Measurements from ENCODE around the gene DEDD. TPM values are rescaled to one million over a fixed set of nuclear protein-coding genes. Genes with fewer than 3 reads are reported as not detected.

Gene DEDD
- total and polyA plus RNA-seq, 2 experiments from 2014 or later = 22.8 to 35.3 TPM

DNA sequence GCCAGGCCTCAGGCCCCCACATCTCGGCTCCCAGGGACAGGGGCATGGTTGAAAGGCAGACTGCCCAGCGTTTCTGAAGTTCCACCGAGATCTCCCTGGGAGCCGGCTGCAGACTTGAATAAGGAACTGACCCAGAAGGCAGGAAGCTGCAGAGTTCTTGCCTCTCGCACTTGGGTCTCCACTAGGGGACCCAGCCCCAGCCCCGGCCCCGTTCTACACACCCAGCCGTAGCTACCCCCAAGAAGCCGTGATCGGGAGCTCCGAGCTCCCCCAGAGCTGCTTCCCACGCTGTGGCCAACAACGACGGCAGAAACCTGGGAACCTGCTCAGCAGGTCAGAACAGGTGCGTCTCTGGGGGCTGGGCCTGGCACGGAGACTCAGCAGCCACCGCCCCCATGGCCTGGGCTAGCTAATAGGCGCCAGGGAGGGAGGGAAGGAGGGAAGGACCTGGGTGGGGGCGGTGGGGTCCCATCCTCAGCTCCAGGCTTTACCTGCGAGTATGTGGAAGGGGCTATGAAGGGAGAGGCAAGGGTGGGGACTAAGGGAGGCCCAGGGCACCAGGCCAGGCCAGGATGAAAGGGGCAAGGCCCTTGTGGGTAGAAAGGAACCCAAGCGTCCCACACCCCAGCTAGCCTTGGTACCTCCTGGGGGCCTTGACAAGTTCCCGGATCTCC lies 43.1 kb downstream of the DEDD start, which contains the start of gene NECTIN4:
NECTIN4 (minus strand) TSS at position 308 of the 674 bp plus-strand sequence; CDS start at position 46, 262 bp downstream.
- peak within 1 kb of the TSS; percentile 55; the same call in 1 of the 2 replicates for H3K4me2 ChIP-seq
- Mint-ChIP-seq H3K9me3 (no peaks in the 10 kb centered on the region; the same call in 2 of the 3 replicates), H3K4me3 (no peak within 1 kb of the TSS), H3K36me3 (ENCODE audit: low read depth) (no peaks in the 10 kb centered on the region), H3K27me3 (ENCODE audit: insufficient read depth, low read depth, poor library complexity) (peaks cover 13% of the 10 kb centered on the region), H3K4me1 (peaks cover 20% of the 10 kb centered on the region), H3K27ac (no peak within 1 kb of the TSS)
- H3K79me2 ChIP-seq (replicated peaks; ENCODE audit: insufficient read depth) = no peaks in the 10 kb centered on the region
- no peaks in the 10 kb centered on the region for H3K27me3 ChIP-seq (ENCODE audit: insufficient read depth)
- no peak within 1 kb of the TSS for H3K27ac ChIP-seq (ENCODE audit: low read depth)
- no peak within 1 kb of the TSS for H3K4me3 ChIP-seq
- DNase-seq (ENCODE audit: low spot score) = peak; percentile 69
- peak within 1 kb of the TSS; percentile 72; the same call in 1 of the 2 replicates for H2AFZ ChIP-seq
- H3K36me3 ChIP-seq (ENCODE audit: insufficient read depth) = no peaks in the 10 kb centered on the region
- peaks cover 7% of the 10 kb centered on the region for H3K4me1 ChIP-seq (ENCODE audit: insufficient read depth)
- H3K9me2 ChIP-seq (ENCODE audit: insufficient read depth) = peaks cover 5% of the 10 kb centered on the region; the same call in 1 of the 2 replicates
- H3F3A ChIP-seq (replicated peaks; ENCODE audit: low read depth) = no peaks in the 10 kb centered on the region
- no peaks in the 10 kb centered on the region for H4K20me1 ChIP-seq (replicated peaks; ENCODE audit: insufficient read depth)
- ATAC-seq = peak; percentile 86
- TF ChIP-seq EZH2 (IDR thresholded peaks at IDR 0.05; ENCODE audit: low read depth, unreplicated experiment) (no peak), NANOG (IDR thresholded peaks at IDR 0.05; ENCODE audit: borderline replicate concordance) (no peak), EZH2phosphoT487 (IDR thresholded peaks at IDR 0.05; ENCODE audit: unreplicated experiment) (no peak), JUNB (IDR thresholded peaks at IDR 0.05; ENCODE audit: unreplicated experiment) (no peak), ZNF114 (CRISPR knock-in tag; IDR thresholded peaks at IDR 0.05) (no peak)
- TF ChIP-seq, protein P1, sequence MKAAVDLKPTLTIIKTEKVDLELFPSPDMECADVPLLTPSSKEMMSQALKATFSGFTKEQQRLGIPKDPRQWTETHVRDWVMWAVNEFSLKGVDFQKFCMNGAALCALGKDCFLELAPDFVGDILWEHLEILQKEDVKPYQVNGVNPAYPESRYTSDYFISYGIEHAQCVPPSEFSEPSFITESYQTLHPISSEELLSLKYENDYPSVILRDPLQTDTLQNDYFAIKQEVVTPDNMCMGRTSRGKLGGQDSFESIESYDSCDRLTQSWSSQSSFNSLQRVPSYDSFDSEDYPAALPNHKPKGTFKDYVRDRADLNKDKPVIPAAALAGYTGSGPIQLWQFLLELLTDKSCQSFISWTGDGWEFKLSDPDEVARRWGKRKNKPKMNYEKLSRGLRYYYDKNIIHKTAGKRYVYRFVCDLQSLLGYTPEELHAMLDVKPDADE (IDR thresholded peaks at IDR 0.05) = no peak
- TF ChIP-seq, protein P2, sequence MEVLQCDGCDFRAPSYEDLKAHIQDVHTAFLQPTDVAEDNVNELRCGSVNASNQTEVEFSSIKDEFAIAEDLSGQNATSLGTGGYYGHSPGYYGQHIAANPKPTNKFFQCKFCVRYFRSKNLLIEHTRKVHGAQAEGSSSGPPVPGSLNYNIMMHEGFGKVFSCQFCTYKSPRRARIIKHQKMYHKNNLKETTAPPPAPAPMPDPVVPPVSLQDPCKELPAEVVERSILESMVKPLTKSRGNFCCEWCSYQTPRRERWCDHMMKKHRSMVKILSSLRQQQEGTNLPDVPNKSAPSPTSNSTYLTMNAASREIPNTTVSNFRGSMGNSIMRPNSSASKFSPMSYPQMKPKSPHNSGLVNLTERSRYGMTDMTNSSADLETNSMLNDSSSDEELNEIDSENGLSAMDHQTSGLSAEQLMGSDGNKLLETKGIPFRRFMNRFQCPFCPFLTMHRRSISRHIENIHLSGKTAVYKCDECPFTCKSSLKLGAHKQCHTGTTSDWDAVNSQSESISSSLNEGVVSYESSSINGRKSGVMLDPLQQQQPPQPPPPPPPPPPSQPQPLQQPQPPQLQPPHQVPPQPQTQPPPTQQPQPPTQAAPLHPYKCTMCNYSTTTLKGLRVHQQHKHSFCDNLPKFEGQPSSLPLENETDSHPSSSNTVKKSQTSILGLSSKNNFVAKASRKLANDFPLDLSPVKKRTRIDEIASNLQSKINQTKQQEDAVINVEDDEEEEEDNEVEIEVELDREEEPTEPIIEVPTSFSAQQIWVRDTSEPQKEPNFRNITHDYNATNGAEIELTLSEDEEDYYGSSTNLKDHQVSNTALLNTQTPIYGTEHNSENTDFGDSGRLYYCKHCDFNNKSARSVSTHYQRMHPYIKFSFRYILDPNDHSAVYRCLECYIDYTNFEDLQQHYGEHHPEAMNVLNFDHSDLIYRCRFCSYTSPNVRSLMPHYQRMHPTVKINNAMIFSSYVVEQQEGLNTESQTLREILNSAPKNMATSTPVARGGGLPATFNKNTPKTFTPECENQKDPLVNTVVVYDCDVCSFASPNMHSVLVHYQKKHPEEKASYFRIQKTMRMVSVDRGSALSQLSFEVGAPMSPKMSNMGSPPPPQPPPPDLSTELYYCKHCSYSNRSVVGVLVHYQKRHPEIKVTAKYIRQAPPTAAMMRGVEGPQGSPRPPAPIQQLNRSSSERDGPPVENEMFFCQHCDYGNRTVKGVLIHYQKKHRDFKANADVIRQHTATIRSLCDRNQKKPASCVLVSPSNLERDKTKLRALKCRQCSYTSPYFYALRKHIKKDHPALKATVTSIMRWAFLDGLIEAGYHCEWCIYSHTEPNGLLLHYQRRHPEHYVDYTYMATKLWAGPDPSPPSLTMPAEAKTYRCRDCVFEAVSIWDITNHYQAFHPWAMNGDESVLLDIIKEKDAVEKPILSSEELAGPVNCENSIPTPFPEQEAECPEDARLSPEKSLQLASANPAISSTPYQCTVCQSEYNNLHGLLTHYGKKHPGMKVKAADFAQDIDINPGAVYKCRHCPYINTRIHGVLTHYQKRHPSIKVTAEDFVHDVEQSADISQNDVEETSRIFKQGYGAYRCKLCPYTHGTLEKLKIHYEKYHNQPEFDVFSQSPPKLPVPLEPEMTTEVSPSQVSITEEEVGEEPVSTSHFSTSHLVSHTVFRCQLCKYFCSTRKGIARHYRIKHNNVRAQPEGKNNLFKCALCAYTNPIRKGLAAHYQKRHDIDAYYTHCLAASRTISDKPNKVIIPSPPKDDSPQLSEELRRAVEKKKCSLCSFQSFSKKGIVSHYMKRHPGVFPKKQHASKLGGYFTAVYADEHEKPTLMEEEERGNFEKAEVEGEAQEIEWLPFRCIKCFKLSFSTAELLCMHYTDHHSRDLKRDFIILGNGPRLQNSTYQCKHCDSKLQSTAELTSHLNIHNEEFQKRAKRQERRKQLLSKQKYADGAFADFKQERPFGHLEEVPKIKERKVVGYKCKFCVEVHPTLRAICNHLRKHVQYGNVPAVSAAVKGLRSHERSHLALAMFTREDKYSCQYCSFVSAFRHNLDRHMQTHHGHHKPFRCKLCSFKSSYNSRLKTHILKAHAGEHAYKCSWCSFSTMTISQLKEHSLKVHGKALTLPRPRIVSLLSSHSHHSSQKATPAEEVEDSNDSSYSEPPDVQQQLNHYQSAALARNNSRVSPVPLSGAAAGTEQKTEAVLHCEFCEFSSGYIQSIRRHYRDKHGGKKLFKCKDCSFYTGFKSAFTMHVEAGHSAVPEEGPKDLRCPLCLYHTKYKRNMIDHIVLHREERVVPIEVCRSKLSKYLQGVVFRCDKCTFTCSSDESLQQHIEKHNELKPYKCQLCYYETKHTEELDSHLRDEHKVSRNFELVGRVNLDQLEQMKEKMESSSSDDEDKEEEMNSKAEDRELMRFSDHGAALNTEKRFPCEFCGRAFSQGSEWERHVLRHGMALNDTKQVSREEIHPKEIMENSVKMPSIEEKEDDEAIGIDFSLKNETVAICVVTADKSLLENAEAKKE (CRISPR knock-in tag; IDR thresholded peaks at IDR 0.05) = no peak
- TF ChIP-seq, protein P3, sequence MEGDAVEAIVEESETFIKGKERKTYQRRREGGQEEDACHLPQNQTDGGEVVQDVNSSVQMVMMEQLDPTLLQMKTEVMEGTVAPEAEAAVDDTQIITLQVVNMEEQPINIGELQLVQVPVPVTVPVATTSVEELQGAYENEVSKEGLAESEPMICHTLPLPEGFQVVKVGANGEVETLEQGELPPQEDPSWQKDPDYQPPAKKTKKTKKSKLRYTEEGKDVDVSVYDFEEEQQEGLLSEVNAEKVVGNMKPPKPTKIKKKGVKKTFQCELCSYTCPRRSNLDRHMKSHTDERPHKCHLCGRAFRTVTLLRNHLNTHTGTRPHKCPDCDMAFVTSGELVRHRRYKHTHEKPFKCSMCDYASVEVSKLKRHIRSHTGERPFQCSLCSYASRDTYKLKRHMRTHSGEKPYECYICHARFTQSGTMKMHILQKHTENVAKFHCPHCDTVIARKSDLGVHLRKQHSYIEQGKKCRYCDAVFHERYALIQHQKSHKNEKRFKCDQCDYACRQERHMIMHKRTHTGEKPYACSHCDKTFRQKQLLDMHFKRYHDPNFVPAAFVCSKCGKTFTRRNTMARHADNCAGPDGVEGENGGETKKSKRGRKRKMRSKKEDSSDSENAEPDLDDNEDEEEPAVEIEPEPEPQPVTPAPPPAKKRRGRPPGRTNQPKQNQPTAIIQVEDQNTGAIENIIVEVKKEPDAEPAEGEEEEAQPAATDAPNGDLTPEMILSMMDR (conservative IDR thresholded peaks at IDR 0.05; ENCODE audit: low read depth in 2 of 2) = 0 out of 4 replicates have a peak, but pooled peaks of 1 of the 2 experiments have one; percentile 12
